Loucy (cell line): ENCODE data around the gene SAMD4B.

Experiments used
- H2AFZ ChIP-seq: fragments of 200-600 bp; sonication (generic); 2 replicates; pipeline ENCODE4 v1.6.0; 2016; ENCODE audit warnings: antibody characterized with exemption, mild to moderate bottlenecking, low read length, moderate library complexity
- H3F3A ChIP-seq: fragments of 200-600 bp; 2 replicates; pipeline ENCODE4 v1.6.0; 2016; ENCODE audit warnings: antibody characterized with exemption, low read depth, mild to moderate bottlenecking
- H3K27me3 ChIP-seq: fragments of 200-600 bp; sonication (generic); 2 replicates; pipeline ENCODE4 v1.6.1; 2014; ENCODE audit warnings: low read length, mild to moderate bottlenecking; ENCODE audit not compliant: insufficient read depth, poor library complexity, severe bottlenecking
- H3K36me3 ChIP-seq: fragments of 200-600 bp; sonication (generic); 2 replicates; pipeline ENCODE4 v1.6.1; 2016; ENCODE audit warnings: low read length; ENCODE audit not compliant: insufficient read depth
- H3K4me1 ChIP-seq: fragments of 200-600 bp; sonication (generic); 2 replicates; pipeline ENCODE4 v1.5.1; 2014; ENCODE audit warnings: low read length, mild to moderate bottlenecking; ENCODE audit not compliant: insufficient read depth, poor library complexity, severe bottlenecking
- H3K4me2 ChIP-seq: fragments of 200-600 bp; sonication (generic); 2 replicates; pipeline ENCODE4 v1.6.0; 2014; ENCODE audit warnings: antibody characterized with exemption, low read length, low read depth, mild to moderate bottlenecking; ENCODE audit not compliant: poor library complexity, severe bottlenecking
- H3K4me3 ChIP-seq: fragments of 200-600 bp; sonication (generic); 2 replicates; pipeline ENCODE4 v1.5.1; 2014; ENCODE audit warnings: low read length, mild to moderate bottlenecking, mixed read lengths; ENCODE audit not compliant: poor library complexity, severe bottlenecking
- H3K79me2 ChIP-seq: fragments of 200-600 bp; sonication (generic); 2 replicates; pipeline ENCODE4 v1.6.1; 2014; ENCODE audit warnings: low read length; ENCODE audit not compliant: insufficient read depth
- H3K9ac ChIP-seq: fragments of 200-600 bp; sonication (generic); 2 replicates; pipeline ENCODE4 v1.6.0; 2014; ENCODE audit warnings: mild to moderate bottlenecking, low read depth, low read length, moderate library complexity; ENCODE audit not compliant: poor library complexity, severe bottlenecking
- H3K9me2 ChIP-seq: fragments of 200-600 bp; sonication (generic); replicated peaks from 2 replicates; pipeline ENCODE4 v1.6.1; 2016; ENCODE audit warnings: low read depth, low read length, mixed read lengths
- H3K9me3 ChIP-seq: fragments of 200-600 bp; sonication (generic); 2 replicates; pipeline ENCODE4 v1.6.1; 2014; ENCODE audit warnings: mild to moderate bottlenecking, antibody characterized with exemption, low read length, low read depth; ENCODE audit not compliant: insufficient read depth
- H4K20me1 ChIP-seq: fragments of 200-600 bp; sonication (generic); 2 replicates; pipeline ENCODE4 v1.6.0; 2014; ENCODE audit warnings: antibody characterized with exemption, low read length, mild to moderate bottlenecking; ENCODE audit not compliant: insufficient read depth, poor library complexity, severe bottlenecking
- EZH2phosphoT487 ChIP-seq: fragments of 200-600 bp; IDR thresholded peaks from 2 replicates; pipeline ENCODE4 v1.6.1; 2018; ENCODE audit warnings: antibody characterized with exemption, mild to moderate bottlenecking, moderate library complexity, borderline replicate concordance
- TF ChIP-seq, protein P1 (sequence below): fragments of 200-600 bp; sonication (generic); conservative IDR thresholded peaks from 2 replicates; pipeline ENCODE4 v1.5.1; 2014; ENCODE audit warnings: mild to moderate bottlenecking, antibody characterized with exemption, low read length

Gene SAMD4B

DNA sequence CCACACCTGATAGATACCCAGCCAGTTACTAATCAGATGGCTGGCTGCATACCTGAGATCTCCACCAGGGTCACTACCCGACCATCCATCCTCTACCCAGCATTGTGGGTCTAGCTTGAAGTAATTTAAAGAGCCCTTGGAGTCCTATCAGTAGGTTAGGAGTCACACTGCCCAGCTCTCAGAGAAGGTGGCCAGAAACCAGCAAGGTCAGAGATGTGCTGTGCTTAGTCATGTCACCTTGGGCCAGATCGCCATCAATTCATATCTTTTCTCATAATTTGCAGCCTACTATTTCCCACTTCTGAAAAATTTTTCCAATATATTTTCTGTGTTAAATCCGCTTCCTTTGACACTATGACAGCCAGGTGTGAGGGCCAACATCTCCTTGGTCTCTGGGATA is 13.9 kb downstream of the SAMD4B start:
- no peaks in the 10 kb centered on the region for H3K9me2 ChIP-seq
- H3F3A ChIP-seq, result no peaks in the 10 kb centered on the region
- peaks cover 7% of the 10 kb centered on the region for H4K20me1 ChIP-seq
- H3K36me3 ChIP-seq, result peaks cover 73% of the 10 kb centered on the region
- H3K9me3 ChIP-seq, result no peaks in the 10 kb centered on the region
- no peaks in the 10 kb centered on the region for H3K4me1 ChIP-seq
- H3K4me3 ChIP-seq, result no peak overlapping the region
- no peak overlapping the region for H2AFZ ChIP-seq
- no peak overlapping the region for H3K4me2 ChIP-seq
- H3K79me2 ChIP-seq, result no peaks in the 10 kb centered on the region; the same call in 1 of the 2 replicates
- no peak for TF ChIP-seq EZH2phosphoT487
- TF ChIP-seq, protein P1, sequence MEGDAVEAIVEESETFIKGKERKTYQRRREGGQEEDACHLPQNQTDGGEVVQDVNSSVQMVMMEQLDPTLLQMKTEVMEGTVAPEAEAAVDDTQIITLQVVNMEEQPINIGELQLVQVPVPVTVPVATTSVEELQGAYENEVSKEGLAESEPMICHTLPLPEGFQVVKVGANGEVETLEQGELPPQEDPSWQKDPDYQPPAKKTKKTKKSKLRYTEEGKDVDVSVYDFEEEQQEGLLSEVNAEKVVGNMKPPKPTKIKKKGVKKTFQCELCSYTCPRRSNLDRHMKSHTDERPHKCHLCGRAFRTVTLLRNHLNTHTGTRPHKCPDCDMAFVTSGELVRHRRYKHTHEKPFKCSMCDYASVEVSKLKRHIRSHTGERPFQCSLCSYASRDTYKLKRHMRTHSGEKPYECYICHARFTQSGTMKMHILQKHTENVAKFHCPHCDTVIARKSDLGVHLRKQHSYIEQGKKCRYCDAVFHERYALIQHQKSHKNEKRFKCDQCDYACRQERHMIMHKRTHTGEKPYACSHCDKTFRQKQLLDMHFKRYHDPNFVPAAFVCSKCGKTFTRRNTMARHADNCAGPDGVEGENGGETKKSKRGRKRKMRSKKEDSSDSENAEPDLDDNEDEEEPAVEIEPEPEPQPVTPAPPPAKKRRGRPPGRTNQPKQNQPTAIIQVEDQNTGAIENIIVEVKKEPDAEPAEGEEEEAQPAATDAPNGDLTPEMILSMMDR, result no peak
- no peaks in the 10 kb centered on the region for H3K27me3 ChIP-seq
- H3K9ac ChIP-seq, result no peak overlapping the region

DNA sequence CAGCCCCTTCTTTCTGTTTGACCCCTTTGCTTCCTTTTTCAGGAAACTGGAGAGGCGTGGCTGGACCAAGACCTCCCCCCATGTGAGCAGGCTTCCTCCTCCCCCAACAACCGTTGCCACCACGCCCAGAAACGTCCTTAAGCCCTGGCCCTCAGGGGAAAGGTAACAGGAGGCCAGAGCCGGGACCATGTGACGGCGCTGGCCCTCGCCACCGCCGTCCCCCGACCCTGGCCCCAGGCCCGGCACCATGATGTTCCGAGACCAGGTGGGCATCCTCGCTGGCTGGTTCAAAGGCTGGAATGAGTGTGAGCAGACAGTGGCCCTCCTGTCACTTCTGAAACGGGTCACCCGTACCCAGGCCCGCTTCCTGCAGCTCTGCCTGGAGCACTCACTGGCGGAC is 14.4 kb downstream of the SAMD4B start:
- TF ChIP-seq, protein P1, result no peak
- no peak for TF ChIP-seq EZH2phosphoT487
- no peak overlapping the region for H3K9ac ChIP-seq
- no peaks in the 10 kb centered on the region for H3K9me3 ChIP-seq
- no peaks in the 10 kb centered on the region for H3K27me3 ChIP-seq
- no peaks in the 10 kb centered on the region for H3F3A ChIP-seq
- no peaks in the 10 kb centered on the region for H3K4me1 ChIP-seq
- H3K79me2 ChIP-seq, result no peaks in the 10 kb centered on the region; the same call in 1 of the 2 replicates
- H4K20me1 ChIP-seq, result peaks cover 5% of the 10 kb centered on the region
- H2AFZ ChIP-seq, result no peak overlapping the region
- H3K36me3 ChIP-seq, result peaks cover 74% of the 10 kb centered on the region
- H3K4me2 ChIP-seq, result no peak overlapping the region
- no peak overlapping the region for H3K4me3 ChIP-seq
- no peaks in the 10 kb centered on the region for H3K9me2 ChIP-seq

DNA sequence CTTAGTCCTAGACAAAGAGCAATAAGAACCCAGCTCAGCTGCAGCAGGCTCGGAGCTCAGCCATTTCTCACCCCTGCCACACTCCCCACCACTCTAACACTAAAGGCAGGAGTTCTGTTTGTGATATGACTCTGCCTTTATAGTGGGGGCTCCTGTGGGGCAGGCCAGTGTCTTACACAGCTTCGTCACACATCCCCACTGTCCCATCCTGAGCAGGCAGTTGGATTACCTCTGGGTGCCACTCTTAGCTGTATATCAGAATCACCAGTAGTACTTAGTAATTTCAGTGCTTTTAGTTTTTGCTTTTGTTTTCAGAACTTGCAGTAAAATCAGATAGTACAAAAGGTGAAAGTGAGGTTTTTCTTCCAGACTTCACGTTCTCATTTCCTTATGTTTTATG is 16.8 kb downstream of the SAMD4B start:
- H3F3A ChIP-seq, result no peaks in the 10 kb centered on the region
- no peaks in the 10 kb centered on the region for H3K27me3 ChIP-seq
- TF ChIP-seq EZH2phosphoT487, result no peak
- TF ChIP-seq, protein P1, result no peak
- no peak overlapping the region for H3K9ac ChIP-seq
- no peak overlapping the region for H2AFZ ChIP-seq
- H3K4me1 ChIP-seq, result no peaks in the 10 kb centered on the region
- H3K4me3 ChIP-seq, result no peak overlapping the region
- H4K20me1 ChIP-seq, result no peaks in the 10 kb centered on the region
- H3K79me2 ChIP-seq, result no peaks in the 10 kb centered on the region
- peaks cover 70% of the 10 kb centered on the region for H3K36me3 ChIP-seq
- H3K9me3 ChIP-seq, result no peaks in the 10 kb centered on the region
- no peaks in the 10 kb centered on the region for H3K9me2 ChIP-seq
- no peak overlapping the region for H3K4me2 ChIP-seq
